GM10266 (cell line): Measurements from ENCODE around the gene VDR.

ENCODE experiments used
- DNase-seq: peaks from one replicate; pipeline ENCODE4 v3.0.0; 2012; ENCODE audit errors: extremely low spot score
- CTCF ChIP-seq: IDR thresholded peaks from 2 replicates; pipeline ENCODE4 v1.5.1; 2012; ENCODE audit warnings: mild to moderate bottlenecking, low read depth; ENCODE audit not compliant: control insufficient read depth, insufficient read depth; ENCODE audit errors: missing control alignments

The VDR gene

GRCh38 chr12:47804171-47804570, 100.6 kb downstream of the VDR start:
- DNase-seq: no peak
- TF ChIP-seq CTCF: no peak

- no peak for TF ChIP-seq CTCF
- DNase-seq: no peak
Measured at GRCh38 chr12:47803191-47803875, 101.5 kb downstream of the VDR start.

GRCh38 chr12:47802312-47802711, 102.5 kb downstream of the VDR start:
- no peak for DNase-seq
- peak; percentile 18 for TF ChIP-seq CTCF

- DNase-seq: no peak
- TF ChIP-seq CTCF: no peak
Measured at GRCh38 chr12:47801904-47802246, 102.9 kb downstream of the VDR start.

- TF ChIP-seq CTCF: no peak
- no peak for DNase-seq
Measured at GRCh38 chr12:47801170-47801903, 103.5 kb downstream of the VDR start.

GRCh38 chr12:47800582-47800981, 104.2 kb downstream of the VDR start:
- TF ChIP-seq CTCF: no peak
- DNase-seq: no peak

GRCh38 chr12:47799357-47799955, 105.3 kb downstream of the VDR start:
- no peak for DNase-seq
- TF ChIP-seq CTCF: no peak
